IPS DF 6.9 (cell line): Measurements from ENCODE around the gene AADACL3.

Experiments used
- DNase-seq: peaks from one replicate; pipeline ENCODE4 v3.0.0-alpha.2; 2013; ENCODE audit warnings: low read depth, low spot score
- H3K27ac ChIP-seq: one replicate; pipeline ENCODE4 v1.5.1; 2013; ENCODE audit warnings: low read length, control low read depth
- H3K27me3 ChIP-seq: 2 replicates; pipeline ENCODE4 v1.6.1; 2013; ENCODE audit warnings: mild to moderate bottlenecking, low read length; ENCODE audit not compliant: control insufficient read depth, insufficient read depth
- H3K36me3 ChIP-seq: 2 replicates; pipeline ENCODE4 v1.6.1; 2013; ENCODE audit warnings: low read length; ENCODE audit not compliant: control insufficient read depth, insufficient read depth
- H3K4me1 ChIP-seq: 2 replicates; pipeline ENCODE4 v1.6.1; 2013; ENCODE audit warnings: low read length; ENCODE audit not compliant: control insufficient read depth, insufficient read depth
- H3K4me3 ChIP-seq: 2 replicates; pipeline ENCODE4 v1.5.1; 2013; ENCODE audit warnings: mild to moderate bottlenecking, low read length
- H3K9me3 ChIP-seq: 2 replicates; pipeline ENCODE4 v1.6.1; 2013; ENCODE audit warnings: low read length, inconsistent platforms; ENCODE audit not compliant: control insufficient read depth, insufficient read depth
- WGBS: extraction: QIAGEN DNeasy Blood & Tissue Kit; methylation state at CpG from one replicate; pipeline ENCODE4 v1.1.7; 2013; ENCODE audit warnings: mixed read lengths, missing lambda C conversion rate; ENCODE audit not compliant: insufficient read length, insufficient coverage; 5-methylcytosine and 5-hydroxymethylcytosine counted together

AADACL3 gene

GRCh38 chr1:12696658-12697057, 19.3 kb upstream of the AADACL3 start:
- Histone ChIP-seq H3K27ac (no peak overlapping the region), H3K9me3 (no peaks in the 10 kb centered on the region), H3K4me3 (no peak overlapping the region), H3K27me3 (no peaks in the 10 kb centered on the region), H3K4me1 (no peaks in the 10 kb centered on the region), H3K36me3 (no peaks in the 10 kb centered on the region)
- no peak for DNase-seq
- WGBS: no CpG with 5 or more reads among the region's 3 CpGs

GRCh38 chr1:12697397-12697796, 18.5 kb upstream of the AADACL3 start:
- no peak overlapping the region for H3K4me3 ChIP-seq
- WGBS: no CpG with 5 or more reads among the region's 3 CpGs
- H3K36me3 ChIP-seq: no peaks in the 10 kb centered on the region
- no peaks in the 10 kb centered on the region for H3K4me1 ChIP-seq
- no peak overlapping the region for H3K27ac ChIP-seq
- DNase-seq: no peak
- H3K27me3 ChIP-seq: no peaks in the 10 kb centered on the region
- no peaks in the 10 kb centered on the region for H3K9me3 ChIP-seq

GRCh38 chr1:12703821-12704451, 12.0 kb upstream of the AADACL3 start:
- H3K27ac ChIP-seq: no peak overlapping the region
- DNase-seq: no peak
- no peaks in the 10 kb centered on the region for H3K4me1 ChIP-seq
- no peaks in the 10 kb centered on the region for H3K9me3 ChIP-seq
- H3K36me3 ChIP-seq: no peaks in the 10 kb centered on the region
- no peak overlapping the region for H3K4me3 ChIP-seq
- H3K27me3 ChIP-seq: no peaks in the 10 kb centered on the region
- no CpG with 5 or more reads among the region's 6 CpGs for WGBS

GRCh38 chr1:12706061-12706460, 9.8 kb upstream of the AADACL3 start:
- no peaks in the 10 kb centered on the region for H3K27me3 ChIP-seq
- H3K9me3 ChIP-seq: no peaks in the 10 kb centered on the region
- WGBS: no CpG with 5 or more reads among the region's 3 CpGs
- no peak overlapping the region for H3K4me3 ChIP-seq
- H3K27ac ChIP-seq: no peak overlapping the region
- no peaks in the 10 kb centered on the region for H3K4me1 ChIP-seq
- DNase-seq: no peak
- H3K36me3 ChIP-seq: no peaks in the 10 kb centered on the region

- WGBS: no CpG with 5 or more reads among the region's 4 CpGs
- DNase-seq: no peak
- H3K27ac ChIP-seq: no peak overlapping the region
Observed at GRCh38 chr1:12708396-12709090, 7.4 kb upstream of the AADACL3 start.

GRCh38 chr1:12709091-12709491, 6.8 kb upstream of the AADACL3 start:
- no peak overlapping the region for H3K4me3 ChIP-seq
- no peaks in the 10 kb centered on the region for H3K9me3 ChIP-seq
- H3K27ac ChIP-seq: no peak overlapping the region
- no CpG with 5 or more reads among the region's 1 CpG for WGBS
- peaks cover 3% of the 10 kb centered on the region; the same call in 1 of the 2 replicates for H3K4me1 ChIP-seq
- H3K36me3 ChIP-seq: no peaks in the 10 kb centered on the region
- DNase-seq: no peak
- H3K27me3 ChIP-seq: no peaks in the 10 kb centered on the region

More at GRCh38 chr1:12708396-12709090, 7.4 kb upstream of the AADACL3 start:
- H3K9me3 ChIP-seq: no peaks in the 10 kb centered on the region
- H3K27me3 ChIP-seq: no peaks in the 10 kb centered on the region
- no peak overlapping the region for H3K4me3 ChIP-seq
- H3K36me3 ChIP-seq: no peaks in the 10 kb centered on the region
- peaks cover 3% of the 10 kb centered on the region; the same call in 1 of the 2 replicates for H3K4me1 ChIP-seq

- Histone ChIP-seq H3K36me3 (no peaks in the 10 kb centered on the region), H3K27me3 (no peaks in the 10 kb centered on the region), H3K4me3 (no peak overlapping the region), H3K27ac (no peak overlapping the region), H3K4me1 (peaks cover 3% of the 10 kb centered on the region; the same call in 1 of the 2 replicates), H3K9me3 (no peaks in the 10 kb centered on the region)
- no peak for DNase-seq
- no CpG with 5 or more reads among the region's 3 CpGs for WGBS
Observed at GRCh38 chr1:12709696-12710095, 6.2 kb upstream of the AADACL3 start.

GRCh38 chr1:12711536-12711935, 4.4 kb upstream of the AADACL3 start:
- H3K27me3 ChIP-seq: no peaks in the 10 kb centered on the region
- H3K9me3 ChIP-seq: no peaks in the 10 kb centered on the region
- H3K27ac ChIP-seq: no peak overlapping the region
- no peaks in the 10 kb centered on the region for H3K36me3 ChIP-seq
- WGBS: no CpG with 5 or more reads among the region's 3 CpGs
- no peak overlapping the region for H3K4me3 ChIP-seq
- DNase-seq: no peak
- H3K4me1 ChIP-seq: peaks cover 8% of the 10 kb centered on the region; the same call in 1 of the 2 replicates

- no CpG with 5 or more reads among the region's 1 CpG for WGBS
- H3K9me3 ChIP-seq: no peaks in the 10 kb centered on the region
- no peak overlapping the region for H3K27ac ChIP-seq
- peaks cover 8% of the 10 kb centered on the region; the same call in 1 of the 2 replicates for H3K4me1 ChIP-seq
- H3K27me3 ChIP-seq: no peaks in the 10 kb centered on the region
- H3K36me3 ChIP-seq: no peaks in the 10 kb centered on the region
- no peak overlapping the region for H3K4me3 ChIP-seq
- no peak for DNase-seq
Observed at GRCh38 chr1:12712076-12712475, 3.8 kb upstream of the AADACL3 start.

GRCh38 chr1:12712929-12713328, 3.0 kb upstream of the AADACL3 start:
- Histone ChIP-seq H3K4me3 (no peak overlapping the region), H3K36me3 (no peaks in the 10 kb centered on the region), H3K27ac (no peak overlapping the region), H3K27me3 (no peaks in the 10 kb centered on the region), H3K9me3 (no peaks in the 10 kb centered on the region), H3K4me1 (peaks cover 12% of the 10 kb centered on the region; the same call in 1 of the 2 replicates)
- no peak for DNase-seq
- no CpG with 5 or more reads among the region's 8 CpGs for WGBS
